OCI-LY7 (cell line): ENCODE data around the gene LCOR. TPM values are rescaled to one million over a fixed set of nuclear protein-coding genes. Genes with fewer than 3 reads are reported as not detected.

Experiments used
- BruUV-seq: library from RNA; stranded (reverse); fragments of 400-500 nt; replicated peaks from 2 replicates; lab custom pipeline; 2021; lab: Mats Ljungman, UMichigan
- CTCF ChIA-PET: fragments of 300-600 bp; sonication (Branson Sonifier 250); formaldehyde crosslinking; loops from one replicate; lab custom pipeline; 2022; ENCODE audit warnings: antibody characterized with exemption; ENCODE audit not compliant: unreplicated experiment; lab: Charles Lee
- POLR2A ChIA-PET: fragments of 300-600 bp; sonication (Branson Sonifier 250); formaldehyde crosslinking; loops from one replicate; lab custom pipeline; 2022; ENCODE audit warnings: antibody characterized with exemption; lab: Charles Lee
- DNase-seq: peaks from one replicate; pipeline ENCODE4 v3.0.0-alpha.2; 2015; ENCODE audit warnings: low spot score
- H2AFZ ChIP-seq: fragments of 200-600 bp; sonication (generic), shearing (Covaris generic); 2 replicates; pipeline ENCODE4 v1.6.1; 2014; ENCODE audit warnings: mild to moderate bottlenecking, antibody characterized with exemption, low read length, moderate library complexity
- H3K27ac ChIP-seq: fragments of 200-600 bp; sonication (generic); 2 replicates; pipeline ENCODE4 v1.5.1; 2014; ENCODE audit warnings: mixed run types, low read depth, mild to moderate bottlenecking, moderate library complexity, low read length, inconsistent platforms; ENCODE audit not compliant: poor library complexity, severe bottlenecking
- H3K36me3 ChIP-seq: fragments of 200-600 bp; sonication (generic); 2 replicates; pipeline ENCODE4 v1.6.1; 2014; ENCODE audit warnings: mild to moderate bottlenecking, antibody characterized with exemption, low read length, moderate library complexity, mixed read lengths; ENCODE audit not compliant: insufficient read depth
- H3K4me1 ChIP-seq: fragments of 200-600 bp; sonication (generic); 2 replicates; pipeline ENCODE4 v1.5.1; 2014; ENCODE audit warnings: mild to moderate bottlenecking, low read length; ENCODE audit not compliant: insufficient read depth, poor library complexity, severe bottlenecking
- H3K4me2 ChIP-seq: fragments of 200-600 bp; sonication (generic); 2 replicates; pipeline ENCODE4 v1.6.1; 2014; ENCODE audit warnings: mild to moderate bottlenecking, low read length
- H3K4me3 ChIP-seq: fragments of 200-600 bp; sonication (generic); 2 replicates; pipeline ENCODE4 v1.5.1; 2014; ENCODE audit warnings: mild to moderate bottlenecking, low read depth, low read length; ENCODE audit not compliant: poor library complexity, severe bottlenecking
- H3K79me2 ChIP-seq: fragments of 200-600 bp; sonication (generic); 2 replicates; pipeline ENCODE4 v1.6.1; 2016; ENCODE audit warnings: low read depth, mild to moderate bottlenecking, low read length, moderate library complexity, mixed read lengths; ENCODE audit not compliant: insufficient read depth
- H3K9me2 ChIP-seq: fragments of 200-600 bp; sonication (generic); 2 replicates; pipeline ENCODE4 v1.6.1; 2016; ENCODE audit warnings: mild to moderate bottlenecking, low read length, mixed read lengths; ENCODE audit not compliant: insufficient read depth
- H3K9me3 ChIP-seq: fragments of 200-600 bp; sonication (generic); 2 replicates; pipeline ENCODE4 v1.6.1; 2014; ENCODE audit warnings: mild to moderate bottlenecking, mixed run types, low read length, mixed read lengths
- H4K20me1 ChIP-seq: fragments of 200-600 bp; sonication (generic); 2 replicates; pipeline ENCODE4 v1.6.1; 2014; ENCODE audit warnings: mild to moderate bottlenecking, antibody characterized with exemption, low read length, moderate library complexity, mixed read lengths; ENCODE audit not compliant: insufficient read depth
- CTCF ChIP-seq: fragments of 200-600 bp; sonication (generic); conservative IDR thresholded peaks from 2 replicates; pipeline ENCODE4 v1.5.1; 2014; ENCODE audit warnings: mild to moderate bottlenecking, antibody characterized with exemption, low read length, moderate library complexity, mixed read lengths
- EZH2phosphoT487 ChIP-seq: fragments of 200-600 bp; sonication (generic); IDR thresholded peaks from 2 replicates; pipeline ENCODE4 v1.6.1; 2018; ENCODE audit warnings: low read depth, borderline replicate concordance, mild to moderate bottlenecking, mixed run types, antibody characterized with exemption, low read length, moderate library complexity, mixed read lengths
- intact Hi-C: fragments of 100-400 bp; cut with micrococcal nuclease; formaldehyde crosslinking; loops from one replicate; pipeline ENCODE4 v1.10.0; 2022; ENCODE audit not compliant: unreplicated experiment
- total RNA-seq, 2 experiments: library from RNA; depleted of rRNA in 1 of 2; stranded (reverse); fragments of >200 nt in 1 of 2; shearing (Covaris generic) in 1 of 2; gene quantifications; 2 replicates each; pipeline ENCODE4 v1.2.3, GENCODE V29; 2014 to 2022

The LCOR gene
- total RNA-seq, 2 experiments from 2014 or later = 17.1 to 58.4 TPM

DNA sequence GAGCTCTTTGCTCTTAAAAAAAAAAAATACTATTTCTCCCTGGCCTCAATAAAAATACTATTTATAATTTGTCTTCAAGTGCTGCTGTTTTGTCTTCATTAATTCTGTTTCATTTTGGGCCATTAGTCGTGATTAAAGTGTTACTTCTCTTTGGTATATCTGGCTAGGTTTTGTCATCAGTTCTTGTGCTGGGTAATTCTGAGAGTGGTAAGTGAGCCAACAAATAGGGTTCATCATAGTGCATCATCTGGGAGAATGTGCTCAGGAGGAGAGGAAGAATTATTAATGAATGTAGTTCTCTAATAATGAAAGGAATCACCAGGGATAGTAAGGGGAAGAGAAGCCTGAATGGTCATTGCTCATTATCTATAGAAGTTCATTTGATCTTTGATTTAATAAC is 70.0 kb downstream of the LCOR start:
- ChIA-PET CTCF (no interaction called here), POLR2A (interaction anchor here (1.6 kb wide), 1 partner anchor 18 kb away, joined by 3 read pairs; no protein-coding TSS in a partner anchor)
- Histone ChIP-seq H3K9me2 (no peaks in the 10 kb centered on the region), H2AFZ (no peak overlapping the region), H3K36me3 (no peaks in the 10 kb centered on the region; the same call in 1 of the 2 replicates), H3K4me3 (no peak overlapping the region), H3K79me2 (peaks cover 99% of the 10 kb centered on the region), H3K4me1 (no peaks in the 10 kb centered on the region), H3K27ac (no peak overlapping the region), H3K4me2 (no peak overlapping the region), H3K9me3 (no peaks in the 10 kb centered on the region), H4K20me1 (peaks cover 19% of the 10 kb centered on the region)
- intact Hi-C loops = no loop called here
- no TSS peak for BruUV-seq
- TF ChIP-seq CTCF (no peak), EZH2phosphoT487 (no peak)
- DNase-seq = no peak

DNA sequence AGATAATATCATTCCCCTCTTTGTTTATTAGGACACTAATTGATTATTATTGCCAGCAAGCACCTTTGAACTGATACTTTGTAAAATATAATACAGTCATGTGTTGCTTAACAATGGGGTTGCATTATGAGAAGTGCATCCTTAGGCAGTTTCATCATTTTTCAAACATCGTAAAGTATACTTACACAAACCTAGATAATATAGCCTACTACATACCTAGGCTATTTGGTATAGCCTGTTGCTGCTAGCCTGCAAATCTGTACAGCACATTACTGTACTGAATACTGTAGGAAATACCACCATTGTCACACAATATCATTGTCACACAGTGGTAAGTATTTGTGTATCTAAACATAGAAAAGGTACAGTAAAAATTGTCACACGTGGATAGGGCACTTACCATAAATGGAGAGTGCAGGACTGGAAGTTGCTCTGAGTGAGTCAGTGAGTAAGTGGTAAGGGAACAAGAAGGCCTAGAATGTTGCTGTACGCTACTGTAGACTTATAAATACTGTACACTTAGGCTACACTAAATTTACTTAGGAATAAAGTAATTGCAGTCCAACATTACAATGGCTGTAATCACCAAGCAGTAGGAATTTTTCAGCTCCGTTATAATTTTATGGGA is 70.7 kb downstream of the LCOR start:
- peaks cover 98% of the 10 kb centered on the region for H3K79me2 ChIP-seq
- H3K27ac ChIP-seq = no peak overlapping the region
- no peak for TF ChIP-seq EZH2phosphoT487
- TF ChIP-seq CTCF = no peak
- BruUV-seq = no TSS peak
- H3K4me2 ChIP-seq = no peak overlapping the region
- no peaks in the 10 kb centered on the region for H3K4me1 ChIP-seq
- ChIA-PET POLR2A (interaction anchor here (0.7 to 0.9 kb wide), 2 partner anchors 18 to 41 kb away, joined by 3 read pairs; no protein-coding TSS in a partner anchor), CTCF (no interaction called here)
- H3K36me3 ChIP-seq = peaks cover 4% of the 10 kb centered on the region
- intact Hi-C loops = no loop called here
- peaks cover 20% of the 10 kb centered on the region for H4K20me1 ChIP-seq
- H3K9me3 ChIP-seq = no peaks in the 10 kb centered on the region
- H3K9me2 ChIP-seq = no peaks in the 10 kb centered on the region
- DNase-seq = no peak
- H3K4me3 ChIP-seq = no peak overlapping the region
- no peak overlapping the region for H2AFZ ChIP-seq

- Histone ChIP-seq H3K27ac (no peak overlapping the region), H3K4me1 (no peaks in the 10 kb centered on the region), H2AFZ (no peak overlapping the region), H4K20me1 (peaks cover 20% of the 10 kb centered on the region), H3K4me3 (no peak overlapping the region), H3K79me2 (peaks cover 80% of the 10 kb centered on the region), H3K9me2 (no peaks in the 10 kb centered on the region), H3K4me2 (no peak overlapping the region), H3K9me3 (no peaks in the 10 kb centered on the region), H3K36me3 (peaks cover 11% of the 10 kb centered on the region)
- ChIA-PET CTCF (no interaction called here), POLR2A (interaction anchor here (0.6 kb wide), 1 partner anchor 321 kb away, joined by 3 read pairs; no protein-coding TSS in a partner anchor)
- TF ChIP-seq CTCF (no peak), EZH2phosphoT487 (no peak)
- DNase-seq = no peak
- BruUV-seq = no TSS peak
- intact Hi-C loops = no loop called here
Measured at GRCh38 chr10:96904648-96905047, 72.5 kb downstream of the LCOR start.
